ENCODE measurements around the gene KDM6B.

DNA sequence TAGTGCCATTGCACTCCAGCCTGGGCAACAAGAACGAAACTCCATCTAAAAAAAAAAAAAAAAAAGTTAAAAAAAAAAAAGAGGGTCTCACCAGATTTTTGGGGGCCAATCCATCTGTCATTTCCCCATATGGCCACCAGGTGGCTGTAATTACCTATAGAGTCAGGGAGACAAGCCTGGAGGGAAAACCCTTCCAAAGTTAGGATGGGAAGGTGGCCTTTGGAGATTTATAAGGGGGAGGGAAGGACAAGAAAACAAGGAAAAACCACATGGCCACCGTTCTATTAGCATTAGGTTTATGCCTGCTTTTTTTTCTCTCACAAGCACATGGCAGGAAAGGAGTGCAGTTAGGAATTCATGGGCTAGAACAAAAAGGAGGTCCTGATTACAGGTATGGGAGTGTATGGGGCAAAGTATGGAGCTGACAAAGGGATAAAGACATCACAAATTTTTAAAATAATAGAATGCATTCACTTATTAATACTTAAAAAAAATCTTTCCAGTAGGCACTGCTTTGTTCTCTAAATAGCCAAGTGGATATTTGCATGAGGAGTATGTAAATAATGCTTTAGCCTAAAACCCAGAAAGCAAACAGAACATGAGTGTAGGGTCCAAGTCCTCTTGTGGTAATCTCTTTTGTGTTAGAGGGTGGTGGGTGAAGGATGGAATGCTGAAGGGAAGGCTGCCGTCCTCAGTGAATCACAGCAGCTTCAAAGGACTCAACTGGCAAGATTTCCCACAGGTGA is 28.8 kb downstream of the KDM6B start:
- peak; percentile 56 to 80 (median 68) for TF ChIP-seq CTCF (IDR thresholded peaks at IDR 0.05)
- no peak for TF ChIP-seq POLR2A (IDR thresholded peaks at IDR 0.05)
